Coronary artery (tissue), 2 donors: ENCODE measurements around the gene BLM.

Source experiments
- DNase-seq: peaks from one replicate; pipeline ENCODE4 v3.0.0-alpha.2; 2017; ENCODE audit warnings: low spot score
- H3K27ac ChIP-seq, 2 donors: fragments of 200-600 bp; sonication (generic); one replicate each; pipeline ENCODE4 v1.5.1; 2016 to 2019
- H3K4me3 ChIP-seq: fragments of 200-600 bp; sonication (generic); 2 replicates; pipeline ENCODE4 v1.5.1; 2016; ENCODE audit warnings: mild to moderate bottlenecking, moderate library complexity
- TF ChIP-seq, protein P1 (sequence below): fragments of 200-600 bp; sonication (generic); IDR thresholded peaks from one replicate; pipeline ENCODE4 v1.5.1; 2019; ENCODE audit warnings: antibody characterized with exemption

The BLM gene

DNA sequence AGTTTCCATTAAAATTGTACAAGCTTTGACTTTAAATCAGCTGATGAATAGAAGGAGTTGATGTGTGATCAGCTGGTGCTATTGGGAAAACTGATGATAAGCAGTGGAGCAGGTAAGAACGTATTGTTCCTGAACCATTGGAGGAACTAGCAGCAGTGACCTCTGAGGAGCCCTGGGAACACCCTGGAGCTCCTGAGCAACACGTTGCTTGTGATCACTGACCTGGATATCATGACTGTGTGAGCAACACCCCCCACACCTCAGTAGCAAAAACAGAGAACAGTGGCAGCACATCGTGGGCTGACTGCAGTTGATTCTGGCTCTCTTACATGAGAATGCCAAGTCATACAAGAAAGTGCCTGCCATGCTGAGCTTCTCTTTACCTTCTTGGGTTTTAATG lies 72.9 kb downstream of the BLM start:
- TF ChIP-seq, protein P1, sequence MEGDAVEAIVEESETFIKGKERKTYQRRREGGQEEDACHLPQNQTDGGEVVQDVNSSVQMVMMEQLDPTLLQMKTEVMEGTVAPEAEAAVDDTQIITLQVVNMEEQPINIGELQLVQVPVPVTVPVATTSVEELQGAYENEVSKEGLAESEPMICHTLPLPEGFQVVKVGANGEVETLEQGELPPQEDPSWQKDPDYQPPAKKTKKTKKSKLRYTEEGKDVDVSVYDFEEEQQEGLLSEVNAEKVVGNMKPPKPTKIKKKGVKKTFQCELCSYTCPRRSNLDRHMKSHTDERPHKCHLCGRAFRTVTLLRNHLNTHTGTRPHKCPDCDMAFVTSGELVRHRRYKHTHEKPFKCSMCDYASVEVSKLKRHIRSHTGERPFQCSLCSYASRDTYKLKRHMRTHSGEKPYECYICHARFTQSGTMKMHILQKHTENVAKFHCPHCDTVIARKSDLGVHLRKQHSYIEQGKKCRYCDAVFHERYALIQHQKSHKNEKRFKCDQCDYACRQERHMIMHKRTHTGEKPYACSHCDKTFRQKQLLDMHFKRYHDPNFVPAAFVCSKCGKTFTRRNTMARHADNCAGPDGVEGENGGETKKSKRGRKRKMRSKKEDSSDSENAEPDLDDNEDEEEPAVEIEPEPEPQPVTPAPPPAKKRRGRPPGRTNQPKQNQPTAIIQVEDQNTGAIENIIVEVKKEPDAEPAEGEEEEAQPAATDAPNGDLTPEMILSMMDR, result no peak
- Histone ChIP-seq H3K27ac (no peak overlapping the region), H3K4me3 (no peak overlapping the region)
- DNase-seq, result no peak

DNA sequence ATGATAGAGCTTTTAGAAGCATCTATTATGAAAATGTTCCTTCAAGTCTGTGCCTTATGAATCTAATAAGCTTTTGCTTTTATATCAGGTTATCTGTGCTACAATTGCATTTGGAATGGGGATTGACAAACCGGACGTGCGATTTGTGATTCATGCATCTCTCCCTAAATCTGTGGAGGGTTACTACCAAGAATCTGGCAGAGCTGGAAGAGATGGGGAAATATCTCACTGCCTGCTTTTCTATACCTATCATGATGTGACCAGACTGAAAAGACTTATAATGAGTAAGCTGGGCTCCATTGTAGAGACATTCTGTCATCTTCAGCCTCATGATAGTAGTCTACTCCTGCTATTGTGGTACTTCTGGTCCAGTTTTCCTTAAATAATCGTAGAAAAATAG lies 73.4 kb downstream of the BLM start:
- no peak for DNase-seq
- H3K4me3 ChIP-seq, result no peak overlapping the region
- no peak overlapping the region for H3K27ac ChIP-seq
- TF ChIP-seq, protein P1, result no peak

DNA sequence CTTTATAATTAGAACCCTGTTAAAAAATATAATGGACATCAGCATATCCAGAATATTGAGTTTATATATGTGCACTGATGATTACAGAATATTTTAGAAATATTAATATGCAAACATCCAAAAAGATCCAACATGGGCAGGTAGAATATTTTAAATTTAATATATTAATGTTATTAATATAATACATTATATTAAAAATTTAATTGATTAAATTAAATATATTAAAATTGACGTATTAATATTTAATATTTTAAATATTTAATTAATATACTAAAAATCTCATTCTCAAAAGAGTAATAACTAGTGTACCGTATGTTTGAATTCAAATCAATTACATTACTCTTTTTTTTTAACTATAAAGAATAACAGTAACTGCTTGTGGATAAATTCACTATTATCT lies 77.4 kb downstream of the BLM start:
- Histone ChIP-seq H3K4me3 (no peak overlapping the region), H3K27ac (no peak overlapping the region)
- no peak for DNase-seq
- TF ChIP-seq, protein P1, result no peak

DNA sequence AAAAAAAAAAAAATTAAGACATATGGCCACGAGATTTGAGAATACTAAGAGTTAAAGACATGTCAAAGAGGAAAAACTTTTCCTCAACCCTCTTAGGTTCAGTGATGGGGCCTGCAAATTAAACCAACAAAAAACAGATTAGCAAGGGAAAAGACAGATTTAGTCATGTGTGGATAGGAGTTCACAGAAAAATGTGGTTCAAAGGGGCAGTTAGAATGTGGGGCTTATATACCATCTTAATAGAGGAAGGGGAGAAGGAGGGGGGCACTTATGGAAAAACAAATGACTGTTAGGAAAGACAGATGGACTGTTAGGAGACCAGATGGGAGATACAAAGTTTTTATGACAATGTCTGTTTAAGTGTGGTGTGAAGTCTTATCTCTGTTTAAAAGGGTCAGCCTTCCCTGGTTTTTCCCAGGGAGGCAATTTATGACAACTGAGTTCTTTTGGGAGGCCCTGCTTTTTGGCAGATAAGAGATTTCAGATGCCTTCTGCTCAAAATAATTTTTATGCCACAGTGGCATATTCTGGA lies 82.6 kb downstream of the BLM start:
- TF ChIP-seq, protein P1, result no peak
- Histone ChIP-seq H3K4me3 (no peak overlapping the region), H3K27ac (no peak overlapping the region)
- no peak for DNase-seq

DNA sequence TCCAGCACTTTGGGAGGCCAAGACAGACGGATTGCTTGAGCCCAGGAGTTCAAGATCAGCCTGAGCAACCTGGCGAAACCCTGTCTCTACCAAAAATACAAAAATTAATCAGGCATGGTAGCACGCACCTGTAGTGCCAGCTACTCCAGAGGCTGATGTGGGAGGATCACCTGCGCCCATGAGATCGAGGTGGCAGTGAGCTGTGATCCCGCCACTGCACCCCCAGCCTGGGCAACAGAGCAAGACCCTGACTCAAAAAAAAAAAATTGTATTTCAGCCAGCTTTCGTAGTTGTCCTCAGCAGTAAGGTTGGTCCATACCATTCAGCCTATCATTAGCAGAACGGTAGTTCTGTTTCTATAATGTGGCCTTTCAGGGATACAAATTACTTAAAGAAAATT lies 84.7 kb downstream of the BLM start:
- no peak for DNase-seq
- no peak overlapping the region for H3K4me3 ChIP-seq
- TF ChIP-seq, protein P1, result no peak

DNA sequence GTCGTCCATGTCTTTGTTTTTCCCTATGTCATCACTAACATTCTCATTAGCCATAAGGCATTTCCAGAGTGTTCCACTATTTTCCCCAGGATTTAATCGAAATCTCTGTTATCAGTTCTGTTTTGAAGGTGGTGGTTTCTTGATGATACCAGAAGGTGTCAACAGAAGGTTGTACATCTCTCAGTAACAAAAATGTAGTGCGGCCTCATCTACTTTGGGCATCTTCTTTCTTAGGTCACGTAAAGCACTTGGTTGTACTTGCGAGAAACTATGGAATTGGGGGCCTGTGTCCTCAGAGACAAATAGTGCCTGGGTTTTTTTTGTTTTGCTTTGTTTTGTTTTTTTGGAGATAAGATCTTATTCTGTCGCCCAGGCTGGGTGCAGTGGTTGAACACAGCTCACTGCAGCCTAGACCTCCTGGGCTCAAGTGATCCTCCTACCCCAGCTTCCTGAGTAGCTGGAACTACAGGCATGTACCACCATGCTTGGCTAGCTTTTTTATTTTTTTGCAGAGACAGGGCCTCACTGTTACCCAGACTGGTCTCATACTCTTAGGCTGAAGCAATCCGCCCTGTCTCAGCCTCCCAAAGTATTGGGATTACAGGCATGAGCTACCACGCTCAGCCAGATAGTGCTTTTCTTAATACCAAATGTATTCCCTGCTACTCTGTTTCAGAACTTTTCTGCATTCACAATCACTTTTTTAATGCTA lies 90.1 kb downstream of the BLM start:
- no peak for DNase-seq
- TF ChIP-seq, protein P1, result no peak
- Histone ChIP-seq H3K4me3 (no peak overlapping the region), H3K27ac (no peak overlapping the region)

More for the DNA sequence above, 84.7 kb downstream of the BLM start:
- H3K27ac ChIP-seq, result no peak overlapping the region

DNA sequence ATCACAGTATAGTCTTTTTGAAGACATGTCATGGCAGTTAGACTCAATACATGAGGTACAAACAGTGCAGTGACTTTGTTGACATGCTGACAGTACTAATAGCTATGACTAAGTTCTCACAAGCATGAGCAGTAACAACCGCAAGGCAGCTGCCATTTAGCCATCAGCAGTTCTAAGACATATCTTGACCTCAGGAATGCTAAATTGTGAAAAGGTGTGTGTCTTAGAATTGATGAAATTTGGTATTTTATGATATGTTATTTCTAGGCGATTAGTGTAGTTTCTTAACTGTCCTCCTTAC lies 90.6 kb downstream of the BLM start:
- DNase-seq, result no peak
- Histone ChIP-seq H3K4me3 (no peak overlapping the region), H3K27ac (no peak overlapping the region)
- TF ChIP-seq, protein P1, result no peak
